Measurements from ENCODE around the gene MVB12B.

The MVB12B gene

DNA sequence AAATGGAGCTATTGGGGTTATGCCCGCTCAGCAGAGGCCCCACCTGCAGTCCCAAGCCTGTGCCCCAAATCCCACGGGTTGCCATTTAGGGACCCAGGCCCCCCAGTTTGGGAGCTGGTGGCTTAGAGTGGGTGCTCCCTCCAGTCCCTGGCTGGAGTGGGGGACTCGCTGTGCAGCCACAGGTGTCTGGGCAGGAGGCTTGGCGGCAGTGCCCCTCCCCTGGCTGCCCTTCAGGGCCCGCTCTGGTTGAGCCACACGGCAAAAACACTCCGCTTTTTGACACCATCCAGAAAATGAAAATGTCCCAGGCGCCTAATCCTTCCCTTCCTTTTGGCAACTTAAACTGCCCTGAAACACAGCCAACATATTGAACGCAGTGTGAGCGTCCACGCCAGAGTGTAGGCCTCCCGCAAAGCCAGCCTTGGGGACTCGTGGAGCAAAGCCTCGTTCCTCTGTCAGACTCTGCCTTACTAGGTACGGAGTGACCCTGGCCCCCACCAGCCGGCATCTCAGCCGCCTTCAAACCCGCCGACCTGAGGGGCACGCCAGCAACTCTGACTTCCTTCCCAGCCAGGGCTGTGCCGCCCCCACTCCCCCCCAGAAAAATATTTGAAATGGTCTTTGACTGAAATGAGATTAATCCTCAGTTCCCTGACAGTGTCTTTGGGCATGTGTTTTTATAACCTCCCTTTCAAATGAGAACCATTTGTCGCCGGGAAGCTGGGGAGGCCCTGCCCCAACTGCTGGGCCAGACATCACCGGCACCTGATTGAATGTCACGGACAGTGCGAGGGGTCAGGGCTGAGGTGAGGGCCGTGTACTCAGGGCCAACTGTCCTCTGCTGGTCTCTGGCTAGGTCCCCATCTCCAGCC is 188.6 kb downstream of the MVB12B start:
- no peaks in the 10 kb centered on the region for H3K27me3 ChIP-seq (ENCODE audit: insufficient read depth, low read length, poor library complexity, severe bottlenecking)

DNA sequence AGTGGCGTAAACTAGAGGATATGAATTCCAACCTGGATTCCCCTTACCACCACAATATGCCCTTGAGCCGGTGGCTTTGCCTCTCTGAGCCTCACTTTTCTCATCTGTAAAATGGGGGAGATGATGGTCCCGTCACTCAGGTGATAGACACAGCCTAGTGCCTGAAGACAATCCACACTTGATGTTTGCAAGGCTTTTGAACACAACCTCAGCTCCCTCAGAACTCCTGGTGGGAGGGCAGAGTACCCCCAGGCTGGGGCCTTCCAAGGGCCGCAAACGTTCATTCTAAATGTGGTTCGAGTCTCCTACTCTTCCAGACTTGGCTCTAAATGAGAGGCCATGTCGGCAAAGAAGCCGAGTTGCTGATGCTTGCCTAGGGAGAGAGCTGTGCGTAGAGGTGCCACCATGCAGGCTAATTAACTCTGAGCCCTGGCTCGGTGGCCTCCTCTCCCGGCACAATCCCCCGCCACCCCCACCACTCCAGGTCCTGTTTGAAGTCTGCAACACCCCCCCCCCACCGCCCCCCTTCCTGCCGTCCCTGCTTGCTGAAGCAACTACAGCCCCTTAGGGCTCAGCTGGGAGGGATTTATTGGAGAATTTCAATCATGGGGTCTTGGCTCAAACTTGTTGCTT is 189.4 kb downstream of the MVB12B start:
- Histone ChIP-seq H4K20me1 (ENCODE audit: insufficient read depth, low read length, poor library complexity, severe bottlenecking) (peaks cover 19% of the 10 kb centered on the region), H2AFZ (ENCODE audit: low read length) (no peak overlapping the region), H3K4me2 (ENCODE audit: low read depth, low read length, poor library complexity, severe bottlenecking) (no peak overlapping the region), H3K36me3 (ENCODE audit: insufficient read depth, low read length) (no peaks in the 10 kb centered on the region), H3K27me3 (ENCODE audit: insufficient read depth, low read length, poor library complexity, severe bottlenecking) (no peaks in the 10 kb centered on the region), H3K9me2 (replicated peaks; ENCODE audit: low read depth, low read length) (no peaks in the 10 kb centered on the region), H3K4me1 (ENCODE audit: insufficient read depth, low read length, poor library complexity, severe bottlenecking) (peaks cover 33% of the 10 kb centered on the region), H3K79me2 (ENCODE audit: insufficient read depth, low read length) (peaks cover 98% of the 10 kb centered on the region), H3K4me3 (ENCODE audit: low read length, poor library complexity, severe bottlenecking) (no peak overlapping the region), H3K9ac (ENCODE audit: low read depth, low read length, poor library complexity, severe bottlenecking) (peak overlapping the region; percentile 66), H3F3A (ENCODE audit: low read depth) (peaks cover 4% of the 10 kb centered on the region; the same call in 1 of the 2 replicates), H3K9me3 (ENCODE audit: insufficient read depth, low read depth, low read length) (no peaks in the 10 kb centered on the region)
- TF ChIP-seq EZH2phosphoT487 (IDR thresholded peaks at IDR 0.05; ENCODE audit: borderline replicate concordance): no peak
- TF ChIP-seq, protein P1, sequence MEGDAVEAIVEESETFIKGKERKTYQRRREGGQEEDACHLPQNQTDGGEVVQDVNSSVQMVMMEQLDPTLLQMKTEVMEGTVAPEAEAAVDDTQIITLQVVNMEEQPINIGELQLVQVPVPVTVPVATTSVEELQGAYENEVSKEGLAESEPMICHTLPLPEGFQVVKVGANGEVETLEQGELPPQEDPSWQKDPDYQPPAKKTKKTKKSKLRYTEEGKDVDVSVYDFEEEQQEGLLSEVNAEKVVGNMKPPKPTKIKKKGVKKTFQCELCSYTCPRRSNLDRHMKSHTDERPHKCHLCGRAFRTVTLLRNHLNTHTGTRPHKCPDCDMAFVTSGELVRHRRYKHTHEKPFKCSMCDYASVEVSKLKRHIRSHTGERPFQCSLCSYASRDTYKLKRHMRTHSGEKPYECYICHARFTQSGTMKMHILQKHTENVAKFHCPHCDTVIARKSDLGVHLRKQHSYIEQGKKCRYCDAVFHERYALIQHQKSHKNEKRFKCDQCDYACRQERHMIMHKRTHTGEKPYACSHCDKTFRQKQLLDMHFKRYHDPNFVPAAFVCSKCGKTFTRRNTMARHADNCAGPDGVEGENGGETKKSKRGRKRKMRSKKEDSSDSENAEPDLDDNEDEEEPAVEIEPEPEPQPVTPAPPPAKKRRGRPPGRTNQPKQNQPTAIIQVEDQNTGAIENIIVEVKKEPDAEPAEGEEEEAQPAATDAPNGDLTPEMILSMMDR (conservative IDR thresholded peaks at IDR 0.05; ENCODE audit: low read length): no peak

More for the DNA sequence above, 188.6 kb downstream of the MVB12B start:
- Histone ChIP-seq H3K9ac (ENCODE audit: low read depth, low read length, poor library complexity, severe bottlenecking) (no peak overlapping the region), H3K9me3 (ENCODE audit: insufficient read depth, low read depth, low read length) (no peaks in the 10 kb centered on the region), H3K79me2 (ENCODE audit: insufficient read depth, low read length) (peaks cover 98% of the 10 kb centered on the region), H3K36me3 (ENCODE audit: insufficient read depth, low read length) (no peaks in the 10 kb centered on the region), H3F3A (ENCODE audit: low read depth) (peaks cover 4% of the 10 kb centered on the region; the same call in 1 of the 2 replicates), H2AFZ (ENCODE audit: low read length) (no peak overlapping the region), H3K4me3 (ENCODE audit: low read length, poor library complexity, severe bottlenecking) (no peak overlapping the region), H3K4me1 (ENCODE audit: insufficient read depth, low read length, poor library complexity, severe bottlenecking) (peaks cover 33% of the 10 kb centered on the region), H3K4me2 (ENCODE audit: low read depth, low read length, poor library complexity, severe bottlenecking) (no peak overlapping the region), H4K20me1 (ENCODE audit: insufficient read depth, low read length, poor library complexity, severe bottlenecking) (peaks cover 19% of the 10 kb centered on the region), H3K9me2 (replicated peaks; ENCODE audit: low read depth, low read length) (no peaks in the 10 kb centered on the region)
- TF ChIP-seq EZH2phosphoT487 (IDR thresholded peaks at IDR 0.05; ENCODE audit: borderline replicate concordance): no peak
- TF ChIP-seq, protein P1 (conservative IDR thresholded peaks at IDR 0.05; ENCODE audit: low read length): no peak

DNA sequence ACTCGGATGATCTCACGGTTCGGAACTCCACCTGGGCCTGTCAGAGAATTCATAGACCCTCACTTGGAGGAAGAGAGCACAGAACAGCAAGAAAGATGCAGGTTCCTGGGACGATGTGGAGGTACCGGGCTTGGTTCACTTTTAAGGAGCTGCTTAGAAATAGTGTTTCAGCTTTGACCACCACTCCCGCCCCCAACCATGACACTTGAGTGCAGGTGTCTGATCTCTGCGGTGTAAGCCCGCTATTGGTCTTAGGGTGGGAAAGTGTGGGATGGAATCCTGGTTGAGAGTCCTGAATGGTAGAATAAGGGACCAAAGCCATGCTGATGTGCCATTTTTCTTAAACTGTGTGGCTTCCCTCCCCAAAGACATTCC is 189.9 kb downstream of the MVB12B start:
- Histone ChIP-seq H2AFZ (ENCODE audit: low read length) (no peak overlapping the region; the same call in 1 of the 2 replicates), H3K36me3 (ENCODE audit: insufficient read depth, low read length) (no peaks in the 10 kb centered on the region), H3F3A (ENCODE audit: low read depth) (peaks cover 4% of the 10 kb centered on the region; the same call in 1 of the 2 replicates), H3K79me2 (ENCODE audit: insufficient read depth, low read length) (peaks cover 98% of the 10 kb centered on the region), H3K9me3 (ENCODE audit: insufficient read depth, low read depth, low read length) (no peaks in the 10 kb centered on the region), H4K20me1 (ENCODE audit: insufficient read depth, low read length, poor library complexity, severe bottlenecking) (peaks cover 19% of the 10 kb centered on the region), H3K4me1 (ENCODE audit: insufficient read depth, low read length, poor library complexity, severe bottlenecking) (peaks cover 33% of the 10 kb centered on the region), H3K9ac (ENCODE audit: low read depth, low read length, poor library complexity, severe bottlenecking) (peak overlapping the region; percentile 66), H3K27me3 (ENCODE audit: insufficient read depth, low read length, poor library complexity, severe bottlenecking) (no peaks in the 10 kb centered on the region), H3K4me2 (ENCODE audit: low read depth, low read length, poor library complexity, severe bottlenecking) (peak overlapping the region; percentile 86), H3K4me3 (ENCODE audit: low read length, poor library complexity, severe bottlenecking) (peak overlapping the region; percentile 78), H3K9me2 (replicated peaks; ENCODE audit: low read depth, low read length) (no peaks in the 10 kb centered on the region)
- TF ChIP-seq EZH2phosphoT487 (IDR thresholded peaks at IDR 0.05; ENCODE audit: borderline replicate concordance): no peak

Measured in Loucy (cell line).